ENCODE results near the gene PLCL1. TPM values are rescaled to one million over a fixed set of nuclear protein-coding genes. Genes with fewer than 3 reads are reported as not detected.

The PLCL1 gene
- total RNA-seq, 1 donor from 2014 or later: 13.6 TPM

DNA sequence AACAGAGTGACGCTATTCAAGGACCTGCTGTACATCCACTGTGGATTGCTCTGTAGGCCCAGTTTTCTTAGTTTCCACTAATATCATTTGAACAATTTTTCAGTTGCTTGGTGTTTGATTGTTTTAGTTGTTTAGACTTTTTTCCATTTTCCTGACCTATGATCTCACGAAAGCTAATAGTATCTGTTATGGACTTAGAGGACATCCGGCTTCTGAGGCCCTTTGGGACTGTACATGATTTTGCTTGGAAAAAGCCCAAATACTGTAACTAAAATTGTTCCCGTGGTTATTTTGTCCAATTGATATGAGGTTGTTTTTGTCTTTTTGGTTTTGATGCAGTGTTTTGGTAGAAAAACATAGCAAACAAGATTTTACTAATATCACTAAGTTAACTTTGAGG, 174.6 kb downstream of the PLCL1 start:
- Mint-ChIP-seq H3K9me3 (ENCODE audit: unreplicated experiment) (no peaks in the 10 kb centered on the region), H3K4me3 (ENCODE audit: unreplicated experiment) (no peak overlapping the region), H3K27me3 (ENCODE audit: unreplicated experiment) (no peaks in the 10 kb centered on the region), H3K27ac (ENCODE audit: unreplicated experiment) (no peak overlapping the region), H3K36me3 (ENCODE audit: low read depth, unreplicated experiment) (no peaks in the 10 kb centered on the region), H3K4me1 (ENCODE audit: unreplicated experiment) (peaks cover 17% of the 10 kb centered on the region)
- DNase-seq (ENCODE audit: low spot score): no peak
- TF ChIP-seq, protein P1, sequence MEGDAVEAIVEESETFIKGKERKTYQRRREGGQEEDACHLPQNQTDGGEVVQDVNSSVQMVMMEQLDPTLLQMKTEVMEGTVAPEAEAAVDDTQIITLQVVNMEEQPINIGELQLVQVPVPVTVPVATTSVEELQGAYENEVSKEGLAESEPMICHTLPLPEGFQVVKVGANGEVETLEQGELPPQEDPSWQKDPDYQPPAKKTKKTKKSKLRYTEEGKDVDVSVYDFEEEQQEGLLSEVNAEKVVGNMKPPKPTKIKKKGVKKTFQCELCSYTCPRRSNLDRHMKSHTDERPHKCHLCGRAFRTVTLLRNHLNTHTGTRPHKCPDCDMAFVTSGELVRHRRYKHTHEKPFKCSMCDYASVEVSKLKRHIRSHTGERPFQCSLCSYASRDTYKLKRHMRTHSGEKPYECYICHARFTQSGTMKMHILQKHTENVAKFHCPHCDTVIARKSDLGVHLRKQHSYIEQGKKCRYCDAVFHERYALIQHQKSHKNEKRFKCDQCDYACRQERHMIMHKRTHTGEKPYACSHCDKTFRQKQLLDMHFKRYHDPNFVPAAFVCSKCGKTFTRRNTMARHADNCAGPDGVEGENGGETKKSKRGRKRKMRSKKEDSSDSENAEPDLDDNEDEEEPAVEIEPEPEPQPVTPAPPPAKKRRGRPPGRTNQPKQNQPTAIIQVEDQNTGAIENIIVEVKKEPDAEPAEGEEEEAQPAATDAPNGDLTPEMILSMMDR (IDR thresholded peaks at IDR 0.05; ENCODE audit: unreplicated experiment): no peak

GRCh38 chr2:197982565-197982964, 178.2 kb downstream of the PLCL1 start:
- no peaks in the 10 kb centered on the region for H3K9me3 Mint-ChIP-seq (ENCODE audit: unreplicated experiment)
- no peaks in the 10 kb centered on the region for H3K27me3 Mint-ChIP-seq (ENCODE audit: unreplicated experiment)
- TF ChIP-seq, protein P1 (IDR thresholded peaks at IDR 0.05; ENCODE audit: unreplicated experiment): no peak
- H3K4me1 Mint-ChIP-seq (ENCODE audit: unreplicated experiment): peaks cover 7% of the 10 kb centered on the region
- DNase-seq (ENCODE audit: low spot score): no peak
- no peak overlapping the region for H3K27ac Mint-ChIP-seq (ENCODE audit: unreplicated experiment)
- no peaks in the 10 kb centered on the region for H3K36me3 Mint-ChIP-seq (ENCODE audit: low read depth, unreplicated experiment)
- no peak overlapping the region for H3K4me3 Mint-ChIP-seq (ENCODE audit: unreplicated experiment)

GRCh38 chr2:197985029-197985638, 180.7 kb downstream of the PLCL1 start:
- no peaks in the 10 kb centered on the region for H3K27me3 Mint-ChIP-seq (ENCODE audit: unreplicated experiment)
- DNase-seq (ENCODE audit: low spot score): no peak
- H3K9me3 Mint-ChIP-seq (ENCODE audit: unreplicated experiment): no peaks in the 10 kb centered on the region
- no peak overlapping the region for H3K4me3 Mint-ChIP-seq (ENCODE audit: unreplicated experiment)
- TF ChIP-seq, protein P1 (IDR thresholded peaks at IDR 0.05; ENCODE audit: unreplicated experiment): no peak
- H3K4me1 Mint-ChIP-seq (ENCODE audit: unreplicated experiment): no peaks in the 10 kb centered on the region
- H3K36me3 Mint-ChIP-seq (ENCODE audit: low read depth, unreplicated experiment): peaks cover under 1% of the 10 kb centered on the region
- H3K27ac Mint-ChIP-seq (ENCODE audit: unreplicated experiment): no peak overlapping the region

DNA sequence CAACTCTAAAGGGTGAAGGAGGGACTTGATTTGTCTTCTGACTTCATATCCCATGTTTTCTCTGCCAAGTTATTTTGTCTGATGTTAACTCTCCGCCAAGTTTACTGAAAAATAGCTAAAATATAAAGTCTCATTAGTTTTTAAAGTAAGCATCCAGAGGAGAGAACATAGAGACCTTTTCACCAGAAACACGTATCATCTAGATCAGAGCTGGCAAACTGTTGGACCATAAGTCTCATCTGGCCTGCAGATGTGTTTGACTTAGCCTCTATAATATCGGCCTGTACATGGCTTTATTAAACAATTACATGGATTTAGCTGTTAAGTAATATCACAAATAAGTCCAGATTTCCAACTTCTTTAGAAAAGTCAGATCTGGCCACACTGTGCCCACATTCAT, 182.6 kb downstream of the PLCL1 start:
- no peaks in the 10 kb centered on the region for H3K27me3 Mint-ChIP-seq (ENCODE audit: unreplicated experiment)
- H3K9me3 Mint-ChIP-seq (ENCODE audit: unreplicated experiment): no peaks in the 10 kb centered on the region
- H3K27ac Mint-ChIP-seq (ENCODE audit: unreplicated experiment): no peak overlapping the region
- no peaks in the 10 kb centered on the region for H3K4me1 Mint-ChIP-seq (ENCODE audit: unreplicated experiment)
- no peak for DNase-seq (ENCODE audit: low spot score)
- TF ChIP-seq, protein P1 (IDR thresholded peaks at IDR 0.05; ENCODE audit: unreplicated experiment): no peak
- peaks cover 4% of the 10 kb centered on the region for H3K36me3 Mint-ChIP-seq (ENCODE audit: low read depth, unreplicated experiment)
- no peak overlapping the region for H3K4me3 Mint-ChIP-seq (ENCODE audit: unreplicated experiment)

- peaks cover 8% of the 10 kb centered on the region for H3K36me3 Mint-ChIP-seq (ENCODE audit: low read depth, unreplicated experiment)
- no peaks in the 10 kb centered on the region for H3K27me3 Mint-ChIP-seq (ENCODE audit: unreplicated experiment)
- H3K4me1 Mint-ChIP-seq (ENCODE audit: unreplicated experiment): no peaks in the 10 kb centered on the region
- H3K4me3 Mint-ChIP-seq (ENCODE audit: unreplicated experiment): no peak overlapping the region
- TF ChIP-seq, protein P1 (IDR thresholded peaks at IDR 0.05; ENCODE audit: unreplicated experiment): no peak
- no peak for DNase-seq (ENCODE audit: low spot score)
- no peaks in the 10 kb centered on the region for H3K9me3 Mint-ChIP-seq (ENCODE audit: unreplicated experiment)
- no peak overlapping the region for H3K27ac Mint-ChIP-seq (ENCODE audit: unreplicated experiment)
Measured at GRCh38 chr2:197990356-197990755, 186.0 kb downstream of the PLCL1 start.
